ENCODE results near the gene H1-8. TPM values are rescaled to one million over a fixed set of nuclear protein-coding genes. Genes with fewer than 3 reads are reported as not detected.

Gene H1-8
- total RNA-seq, 4 donors from 2014 or later = not detected

- Histone ChIP-seq H3K9me3 (no peaks in the 10 kb centered on the region), H3K4me3 (no peak overlapping the region), H3K27ac (no peak overlapping the region), H3K4me1 (no peaks in the 10 kb centered on the region), H3K27me3 (no peaks in the 10 kb centered on the region), H3K36me3 (peaks cover 0 to 72% (median 0%) of the 10 kb centered on the region in 3 donors)
- 95 to 97% methylated on average over 4 to 8 of the region's 8 CpGs for WGBS, 2 donors
- no peak for DNase-seq (ENCODE audit: low spot score in 2 of 2)
- TF ChIP-seq EP300 (IDR thresholded peaks at IDR 0.05) (no peak), CTCF (IDR thresholded peaks at IDR 0.05) (no peak), POLR2A (IDR thresholded peaks at IDR 0.05) (no peak)
These were observed 24.4 kb upstream of the H1-8 start for GRCh38 chr3:129518581-129518980.

- no peak for DNase-seq (ENCODE audit: low spot score in 2 of 2)
- Histone ChIP-seq H3K4me1 (no peaks in the 10 kb centered on the region), H3K27me3 (no peaks in the 10 kb centered on the region), H3K4me3 (no peak overlapping the region), H3K9me3 (no peaks in the 10 kb centered on the region), H3K27ac (no peak overlapping the region), H3K36me3 (peaks cover 0 to 63% (median 0%) of the 10 kb centered on the region in 3 donors)
- no peak for TF ChIP-seq CTCF (IDR thresholded peaks at IDR 0.05)
- WGBS, 2 donors = 85 to 91% methylated on average over 6 to 7 of the region's 10 CpGs
These were observed 23.5 kb upstream of the H1-8 start for GRCh38 chr3:129519449-129519848.

GRCh38 chr3:129519896-129520715, 22.9 kb upstream of the H1-8 start:
- no peaks in the 10 kb centered on the region for H3K27me3 ChIP-seq
- H3K4me1 ChIP-seq = no peaks in the 10 kb centered on the region
- no peak overlapping the region for H3K27ac ChIP-seq
- WGBS, 2 donors = 80 to 84% methylated on average over 15 of the region's 15 CpGs
- no peaks in the 10 kb centered on the region for H3K9me3 ChIP-seq
- TF ChIP-seq POLR2A (IDR thresholded peaks at IDR 0.05) (no peak), CTCF (IDR thresholded peaks at IDR 0.05) (no peak), EP300 (IDR thresholded peaks at IDR 0.05) (no peak)
- peaks cover 0 to 57% (median 0%) of the 10 kb centered on the region in 3 donors for H3K36me3 ChIP-seq
- no peak overlapping the region for H3K4me3 ChIP-seq
- DNase-seq (ENCODE audit: low spot score in 2 of 2) = no peak

GRCh38 chr3:129520960-129521359, 22.0 kb upstream of the H1-8 start:
- WGBS, 2 donors = 67 to 73% methylated on average over 4 of the region's 4 CpGs

More at GRCh38 chr3:129520960-129521359, 22.0 kb upstream of the H1-8 start:
- no peak for DNase-seq (ENCODE audit: low spot score in 2 of 2)
- no peak overlapping the region for H3K4me3 ChIP-seq
- no peak overlapping the region for H3K27ac ChIP-seq
- peaks cover 0 to 50% (median 0%) of the 10 kb centered on the region in 3 donors for H3K36me3 ChIP-seq
- TF ChIP-seq EP300 (IDR thresholded peaks at IDR 0.05) (no peak), POLR2A (IDR thresholded peaks at IDR 0.05) (no peak), CTCF (IDR thresholded peaks at IDR 0.05) (no peak)
- no peaks in the 10 kb centered on the region for H3K9me3 ChIP-seq
- H3K27me3 ChIP-seq = no peaks in the 10 kb centered on the region
- no peaks in the 10 kb centered on the region for H3K4me1 ChIP-seq

All from tibial nerve (tissue), 4 donors.